GM18519 (cell line): Measurements from ENCODE around the gene TECPR1.

Experiments used
- ATAC-seq: cut with Tn5 transposase; IDR thresholded peaks from one replicate; pipeline ENCODE4 v1.9.1; 2021; ENCODE audit warnings: mild to moderate bottlenecking, moderate library complexity; ENCODE audit not compliant: unreplicated experiment, low FRiP score

Gene TECPR1

DNA sequence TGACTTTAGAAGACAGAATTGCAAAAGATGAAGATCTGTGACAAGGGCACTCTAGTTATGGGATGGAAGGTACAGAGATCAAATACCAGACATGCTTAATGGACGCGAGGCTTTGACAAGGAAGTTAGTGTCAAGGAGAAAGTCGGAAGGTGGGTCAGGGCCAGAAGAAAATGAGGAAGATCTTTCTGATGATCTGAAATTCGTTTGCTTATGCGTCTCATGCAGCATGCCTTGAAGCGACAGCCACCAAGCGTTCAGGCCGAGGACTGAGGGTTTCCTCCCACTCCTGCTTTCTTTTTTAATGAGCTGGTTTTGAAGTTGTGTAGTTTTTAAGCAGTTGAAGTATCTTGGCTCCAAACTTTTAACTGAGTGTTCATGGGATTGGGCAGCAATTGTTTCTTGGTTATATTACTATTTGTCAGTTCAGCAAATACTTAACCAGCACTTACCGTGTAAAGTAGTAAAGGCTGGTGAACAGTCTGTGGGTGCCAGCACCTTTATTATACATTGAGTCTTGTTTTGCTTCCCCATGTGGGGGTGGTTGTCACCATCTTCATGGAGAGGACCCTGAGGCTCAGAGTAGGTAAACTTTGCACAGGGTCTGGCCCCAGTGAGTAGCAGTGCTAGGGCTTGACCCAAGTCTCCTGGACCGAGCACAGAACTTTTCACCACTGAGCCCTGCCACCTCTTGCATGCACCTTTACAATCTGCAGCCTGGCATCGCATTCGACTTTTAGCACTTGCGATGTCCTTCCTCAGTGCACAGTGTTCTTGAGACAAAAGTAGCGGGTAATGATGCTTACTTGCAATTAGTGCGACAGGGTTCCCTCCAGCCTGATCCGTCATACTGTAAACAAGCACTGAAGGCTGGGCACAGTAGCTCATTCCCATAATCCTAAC is 55.1 kb downstream of the TECPR1 start:
- ATAC-seq = no peak

- no peak for ATAC-seq
Observed at GRCh38 chr7:98194672-98195457, 57.2 kb downstream of the TECPR1 start.

GRCh38 chr7:98194186-98194585 is 57.8 kb downstream of the TECPR1 start:
- ATAC-seq = no peak

DNA sequence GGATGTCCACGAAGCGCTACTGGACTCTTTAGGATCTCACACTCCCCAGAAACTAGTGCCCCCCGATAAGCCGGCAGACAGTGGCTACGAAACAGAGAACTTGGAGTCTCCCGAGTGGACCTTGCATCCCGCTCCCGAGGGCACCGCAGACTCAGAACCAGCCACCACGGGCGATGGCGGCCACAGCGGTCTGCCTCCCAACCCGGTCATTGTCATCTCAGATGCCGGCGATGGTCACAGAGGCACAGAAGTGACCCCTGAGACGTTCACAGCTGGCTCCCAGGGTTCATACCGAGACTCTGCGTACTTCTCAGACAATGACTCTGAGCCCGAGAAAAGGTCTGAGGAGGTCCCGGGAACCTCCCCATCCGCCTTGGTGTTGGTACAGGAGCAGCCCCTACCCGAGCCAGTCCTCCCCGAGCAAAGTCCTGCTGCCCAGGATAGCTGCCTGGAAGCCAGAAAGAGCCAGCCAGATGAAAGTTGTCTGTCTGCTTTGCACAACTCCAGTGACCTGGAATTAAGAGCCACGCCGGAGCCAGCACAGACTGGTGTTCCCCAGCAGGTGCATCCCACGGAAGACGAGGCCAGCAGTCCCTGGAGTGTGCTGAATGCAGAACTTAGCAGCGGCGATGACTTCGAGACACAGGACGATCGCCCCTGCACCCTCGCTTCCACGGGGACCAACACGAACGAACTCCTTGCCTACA is 58.4 kb downstream of the TECPR1 start:
- no peak for ATAC-seq

DNA sequence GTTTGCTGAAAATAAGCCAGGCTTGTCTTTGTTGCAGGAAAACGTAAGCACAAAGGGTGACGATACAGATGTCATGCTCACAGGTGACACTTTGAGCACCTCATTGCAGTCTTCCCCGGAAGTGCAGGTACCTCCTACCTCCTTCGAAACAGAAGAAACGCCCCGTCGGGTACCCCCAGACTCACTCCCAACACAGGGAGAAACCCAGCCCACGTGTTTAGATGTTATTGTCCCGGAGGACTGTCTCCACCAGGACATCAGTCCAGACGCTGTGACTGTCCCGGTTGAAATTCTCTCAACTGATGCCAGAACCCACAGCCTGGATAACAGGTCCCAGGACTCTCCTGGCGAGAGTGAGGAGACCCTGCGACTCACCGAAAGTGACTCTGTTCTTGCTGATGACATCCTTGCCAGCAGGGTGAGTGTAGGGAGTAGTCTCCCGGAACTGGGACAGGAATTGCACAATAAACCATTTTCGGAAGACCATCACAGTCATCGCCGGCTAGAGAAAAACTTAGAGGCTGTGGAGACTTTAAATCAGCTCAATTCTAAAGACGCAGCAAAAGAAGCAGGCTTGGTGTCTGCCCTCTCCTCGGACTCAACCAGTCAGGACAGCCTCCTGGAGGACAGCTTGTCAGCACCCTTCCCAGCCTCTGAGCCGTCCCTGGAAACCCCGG is 59.1 kb downstream of the TECPR1 start:
- ATAC-seq = no peak

DNA sequence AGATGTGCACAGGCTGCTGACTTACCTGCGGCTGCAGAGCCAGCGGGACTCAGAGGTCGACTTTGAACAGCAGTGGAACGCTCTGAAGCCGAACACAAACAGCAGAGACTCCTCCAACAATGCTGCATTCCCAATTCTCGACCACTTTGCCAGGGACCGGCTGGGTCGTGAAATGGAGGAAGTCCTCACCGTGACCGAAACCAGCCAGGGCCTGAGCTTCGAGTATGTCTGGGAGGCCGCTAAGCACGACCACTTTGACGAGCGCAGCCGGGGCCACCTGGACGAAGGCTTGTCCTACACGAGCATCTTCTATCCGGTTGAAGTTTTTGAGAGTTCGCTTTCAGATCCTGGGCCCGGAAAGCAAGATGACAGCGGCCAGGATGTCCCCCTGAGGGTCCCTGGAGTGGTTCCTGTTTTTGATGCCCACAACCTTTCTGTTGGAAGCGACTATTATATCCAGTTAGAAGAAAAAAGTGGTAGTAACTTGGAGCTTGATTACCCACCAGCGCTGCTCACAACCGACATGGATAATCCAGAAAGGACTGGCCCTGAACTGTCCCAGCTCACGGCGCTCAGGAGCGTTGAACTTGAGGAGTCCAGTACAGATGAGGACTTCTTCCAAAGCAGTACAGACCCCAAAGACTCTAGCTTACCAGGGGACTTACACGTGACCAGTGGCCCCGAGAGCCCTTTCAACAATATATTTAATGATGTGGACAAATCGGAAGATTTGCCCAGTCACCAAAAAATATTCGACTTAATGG is 60.2 kb downstream of the TECPR1 start:
- no peak for ATAC-seq

- no peak for ATAC-seq
Observed at GRCh38 chr7:98189559-98189958, 62.5 kb downstream of the TECPR1 start.

DNA sequence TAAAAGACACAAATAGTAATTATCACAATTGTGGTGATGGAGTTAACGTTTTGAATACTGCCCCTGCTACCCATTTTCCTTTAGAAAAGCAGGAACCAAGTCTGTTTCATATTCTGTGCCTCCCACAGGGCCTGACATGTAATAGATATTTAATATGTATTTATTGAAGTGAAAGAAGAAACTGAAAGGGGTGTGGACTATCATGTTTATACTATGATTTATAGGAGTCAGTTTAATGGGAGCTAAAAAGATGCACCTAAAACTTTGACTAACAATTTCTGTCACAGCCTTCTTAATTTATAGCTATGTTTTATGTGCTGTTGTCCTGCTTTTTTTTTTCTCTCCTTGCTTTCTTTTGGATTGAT is 64.9 kb downstream of the TECPR1 start:
- ATAC-seq = no peak

DNA sequence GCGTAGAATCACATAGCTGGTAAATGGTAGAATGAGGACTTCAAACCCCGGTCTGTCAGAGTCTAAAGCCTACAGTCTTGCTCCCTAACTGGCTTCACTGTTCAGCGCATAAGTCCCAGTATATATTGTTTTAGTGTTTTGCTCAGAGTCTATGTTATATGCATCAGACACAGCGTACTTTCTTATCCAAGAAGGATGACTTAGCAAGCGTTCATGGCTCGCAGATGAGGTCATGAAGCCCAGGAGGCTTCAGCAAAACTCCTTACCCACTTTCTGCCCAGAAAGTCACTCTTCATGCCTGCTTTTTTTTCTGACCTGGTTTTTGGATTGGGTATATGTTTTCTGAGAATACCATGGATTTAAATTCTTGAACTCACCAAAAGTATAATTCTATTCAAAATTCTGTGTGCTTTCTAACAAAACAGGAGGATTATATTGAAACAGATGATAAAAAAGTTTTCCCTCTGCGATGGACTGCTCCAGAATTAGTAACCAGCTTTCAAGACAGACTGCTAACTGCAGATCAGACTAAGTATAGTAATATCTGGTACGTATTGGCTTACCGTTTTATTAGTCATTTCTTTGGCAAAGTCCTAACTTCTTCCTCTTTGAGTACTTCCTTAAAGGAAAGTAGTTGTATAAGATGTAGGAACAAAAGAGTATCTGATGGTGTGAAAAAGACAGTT is 65.4 kb downstream of the TECPR1 start:
- no peak for ATAC-seq

DNA sequence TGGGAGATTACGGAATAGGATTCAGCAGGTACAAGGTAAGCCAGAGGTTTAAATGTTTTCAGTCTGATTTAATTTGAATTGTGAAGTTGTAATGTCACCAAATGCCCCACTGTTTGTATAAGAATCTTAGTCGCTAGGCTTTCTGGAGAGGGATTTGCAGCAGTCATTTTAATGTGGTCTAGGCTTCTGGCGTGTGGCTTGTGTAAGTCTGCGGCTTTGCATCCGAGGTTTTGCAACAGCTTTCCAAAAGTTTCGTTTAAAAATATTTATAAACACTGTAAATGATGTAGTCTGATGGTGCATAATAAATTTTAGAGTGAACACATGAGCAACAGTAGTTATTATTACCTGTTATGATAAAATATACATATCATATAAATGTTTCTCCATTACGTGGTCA is 66.9 kb downstream of the TECPR1 start:
- ATAC-seq = no peak

DNA sequence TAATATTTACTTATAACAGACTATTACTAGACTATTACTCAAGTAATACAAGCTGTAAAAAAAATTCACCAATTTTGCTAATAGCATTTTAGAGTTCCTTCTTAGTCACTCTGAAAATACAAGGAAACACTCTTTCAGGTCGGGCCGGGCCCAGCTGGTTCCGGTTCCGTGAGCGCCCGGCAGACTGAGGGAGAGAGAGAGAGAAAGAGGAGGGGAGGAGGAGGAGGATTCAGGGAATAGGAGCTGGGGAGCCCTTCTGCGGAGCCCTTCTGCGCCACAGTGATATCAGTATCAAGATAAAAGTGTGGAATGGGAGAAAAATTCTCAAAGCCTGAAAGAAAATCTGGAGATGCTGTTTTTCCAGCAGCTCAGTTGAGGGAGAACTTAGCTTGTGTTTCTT is 71.3 kb downstream of the TECPR1 start:
- ATAC-seq = no peak

- no peak for ATAC-seq
Observed at GRCh38 chr7:98178762-98179490, 73.1 kb downstream of the TECPR1 start.

GRCh38 chr7:98178321-98178720 is 73.7 kb downstream of the TECPR1 start:
- ATAC-seq = no peak

DNA sequence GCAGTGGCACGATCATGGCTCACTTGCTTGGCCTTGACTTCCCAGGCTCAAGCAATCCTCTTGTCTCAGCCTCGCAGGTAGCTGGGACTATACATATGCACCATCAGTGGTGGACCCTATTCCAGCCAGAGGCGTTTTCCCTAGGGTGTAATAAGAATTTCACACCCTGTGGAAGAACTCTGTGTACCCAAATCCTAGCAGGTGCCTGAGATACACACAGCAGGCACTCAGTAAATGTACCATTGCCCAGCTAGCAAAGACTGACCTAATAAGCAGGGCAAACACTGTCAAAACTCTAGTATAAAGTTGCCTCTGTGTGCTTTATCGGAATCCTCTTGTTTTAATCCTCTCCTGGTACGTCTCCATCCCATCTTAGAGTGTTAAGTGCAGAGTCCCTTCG is 74.5 kb downstream of the TECPR1 start:
- ATAC-seq = no peak

GRCh38 chr7:98175260-98175940 is 76.6 kb downstream of the TECPR1 start:
- no peak for ATAC-seq

DNA sequence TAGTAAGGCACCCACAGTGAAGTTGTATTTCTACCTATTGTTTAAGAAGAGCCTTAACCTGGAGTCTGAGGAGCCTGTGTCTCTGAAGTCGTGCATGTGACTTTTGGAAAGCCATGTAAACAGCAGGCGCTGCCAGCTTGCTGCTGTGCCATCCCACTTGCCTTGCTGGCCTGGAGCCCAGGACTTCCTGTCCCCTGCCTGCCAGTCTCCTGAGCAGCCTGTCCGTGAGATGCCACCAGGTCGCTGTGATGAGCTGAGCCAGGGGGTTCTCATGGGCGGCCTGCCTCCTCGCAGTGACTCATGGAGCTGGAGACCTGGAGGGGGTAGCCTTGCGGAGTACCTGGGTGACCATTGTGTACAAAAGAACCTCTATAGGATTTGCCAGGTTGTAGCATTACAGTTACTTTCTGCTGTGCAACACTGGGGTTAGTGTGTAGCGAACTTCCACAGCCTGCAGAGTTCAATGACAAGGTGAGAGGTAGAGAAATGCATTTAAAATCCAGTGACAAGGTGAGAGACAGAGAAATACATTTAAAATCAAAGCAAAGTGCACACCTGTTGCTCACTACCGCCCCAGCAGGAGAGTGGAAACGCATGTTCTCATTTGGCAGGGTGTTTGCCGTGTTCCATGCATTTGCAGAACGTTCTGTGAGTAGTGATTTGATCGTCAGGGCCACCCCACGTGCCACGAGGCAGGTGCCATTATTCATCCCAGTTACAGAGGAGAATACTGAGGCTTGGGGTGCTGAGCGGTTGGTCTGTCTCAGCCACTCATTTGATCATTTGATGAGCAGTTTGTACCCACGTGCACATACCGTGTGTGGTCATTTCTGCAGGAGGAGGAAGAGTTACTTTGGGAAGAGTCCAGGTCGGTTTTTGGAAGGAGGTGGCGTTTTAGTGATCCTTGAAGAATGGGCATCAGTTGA is 77.4 kb downstream of the TECPR1 start:
- no peak for ATAC-seq

DNA sequence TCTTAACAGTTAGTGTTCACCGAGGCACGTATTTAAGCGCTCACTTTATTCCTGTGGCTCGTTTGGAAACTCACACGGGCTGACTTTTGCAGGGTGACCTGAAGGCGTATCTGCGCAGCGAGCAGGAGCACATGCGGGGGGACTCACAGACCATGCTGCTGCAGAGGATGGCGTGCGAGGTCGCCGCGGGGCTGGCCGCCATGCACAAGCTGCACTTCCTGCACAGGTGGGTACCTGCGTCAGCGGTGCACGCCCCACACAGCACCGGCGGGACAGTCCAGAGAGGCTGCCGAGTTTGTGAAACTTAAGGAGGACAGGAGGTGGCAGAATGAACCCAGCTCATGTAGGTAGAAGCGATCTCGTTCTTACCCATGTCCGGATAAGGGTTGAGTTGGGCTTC is 80.6 kb downstream of the TECPR1 start:
- ATAC-seq = no peak
